GM13976 (cell line): ENCODE results near the gene OGA.

ENCODE experiments used
- DNase-seq: peaks from one replicate; pipeline ENCODE4 v3.0.0; 2012; ENCODE audit warnings: low spot score
- CTCF ChIP-seq: IDR thresholded peaks from 2 replicates; pipeline ENCODE4 v1.5.1; 2012; ENCODE audit warnings: borderline replicate concordance, mild to moderate bottlenecking; ENCODE audit not compliant: insufficient read depth; ENCODE audit errors: extremely low read depth, missing control alignments, control extremely low read depth
- in situ Hi-C: fragments of 300-500 bp; cut with MboI; formaldehyde crosslinking; loops from one replicate; pipeline ENCODE4 v1.12.0; 2022; ENCODE audit warnings: low sequenced_read_pairs, mixed read lengths, inconsistent platforms; ENCODE audit not compliant: unreplicated experiment

OGA gene

GRCh38 chr10:101818119-101818871 lies at the start of gene OGA:
OGA (minus strand) TSS chr10:101818444; CDS start chr10:101818022, 422 bp downstream.
- DNase-seq = peak; percentile 94
- in situ Hi-C loops = no loop called here
- TF ChIP-seq CTCF = no peak

GRCh38 chr10:101867931-101868330 lies 49.7 kb upstream of the OGA start:
- in situ Hi-C loops = no loop called here
- no peak for DNase-seq
- no peak for TF ChIP-seq CTCF

DNA sequence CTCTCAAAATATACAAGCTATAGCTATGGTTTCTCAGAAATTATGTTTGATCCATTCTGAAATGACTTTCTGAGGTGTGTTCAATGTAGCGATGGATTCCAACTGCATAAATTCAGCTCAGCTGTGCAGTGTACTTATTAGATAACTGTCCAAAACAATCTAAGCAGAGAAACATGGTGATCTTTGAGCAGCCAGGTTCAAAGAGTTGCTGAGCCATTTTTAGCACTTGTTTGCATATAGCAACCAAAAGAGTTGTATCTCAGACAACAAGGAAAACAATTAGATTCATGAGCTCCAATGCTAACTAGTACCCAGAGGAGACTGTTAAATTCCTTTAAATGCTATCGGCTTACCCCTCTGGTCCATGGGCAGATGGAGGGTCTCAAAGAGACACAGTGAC lies 41.3 kb upstream of the OGA start:
- no peak for TF ChIP-seq CTCF
- in situ Hi-C loops = no loop called here
- no peak for DNase-seq

- DNase-seq = peak; percentile 55
- in situ Hi-C loops = no loop called here
- no peak for TF ChIP-seq CTCF
These were observed 40.7 kb upstream of the OGA start for GRCh38 chr10:101858723-101859500.

GRCh38 chr10:101857802-101858476 lies 39.7 kb upstream of the OGA start:
- no peak for DNase-seq
- in situ Hi-C loops = no loop called here
- no peak for TF ChIP-seq CTCF

- DNase-seq = no peak
- no peak for TF ChIP-seq CTCF
- in situ Hi-C loops = no loop called here
These were observed 38.4 kb upstream of the OGA start for GRCh38 chr10:101856626-101857025.
